ENCODE data around the gene PKD1.
"Not testable (repeated sequence)": the region's sequence is repeated elsewhere in the genome, so short reads cannot be mapped to it uniquely, and the experiment has no call there.

The PKD1 gene

GRCh38 chr16:2123706-2124376 is 11.9 kb downstream of the PKD1 start:
- DNase-seq (ENCODE audit: low read depth), result not testable (repeated sequence)

GRCh38 chr16:2122934-2123683 is 12.6 kb downstream of the PKD1 start:
- not testable (repeated sequence) for DNase-seq (ENCODE audit: low read depth)

GRCh38 chr16:2122429-2122828 is 13.3 kb downstream of the PKD1 start:
- DNase-seq (ENCODE audit: low read depth), result no peak

- no peak for DNase-seq (ENCODE audit: low read depth)
These were observed 13.8 kb downstream of the PKD1 start for GRCh38 chr16:2121853-2122252.

GRCh38 chr16:2121325-2121724 is 14.4 kb downstream of the PKD1 start:
- not testable (repeated sequence) for DNase-seq (ENCODE audit: low read depth)

- not testable (repeated sequence) for DNase-seq (ENCODE audit: low read depth)
These were observed 17.6 kb downstream of the PKD1 start for GRCh38 chr16:2117960-2118722.

- DNase-seq (ENCODE audit: low read depth), result not testable (repeated sequence)
These were observed 18.4 kb downstream of the PKD1 start for GRCh38 chr16:2117341-2117740.

GRCh38 chr16:2116428-2116827 is 19.3 kb downstream of the PKD1 start:
- not testable (repeated sequence) for DNase-seq (ENCODE audit: low read depth)

GRCh38 chr16:2115591-2115973 is 20.1 kb downstream of the PKD1 start:
- no peak for DNase-seq (ENCODE audit: low read depth)

- DNase-seq (ENCODE audit: low read depth), result not testable (repeated sequence)
These were observed 20.7 kb downstream of the PKD1 start for GRCh38 chr16:2114885-2115590.

- not testable (repeated sequence) for DNase-seq (ENCODE audit: low read depth)
These were observed 21.5 kb downstream of the PKD1 start for GRCh38 chr16:2114225-2114624.

- DNase-seq (ENCODE audit: low read depth), result not testable (repeated sequence)
These were observed 23.1 kb downstream of the PKD1 start for GRCh38 chr16:2112539-2113106.

- DNase-seq (ENCODE audit: low read depth), result not testable (repeated sequence)
These were observed 24.0 kb downstream of the PKD1 start for GRCh38 chr16:2111412-2112335.

GRCh38 chr16:2111009-2111353 is 24.7 kb downstream of the PKD1 start:
- not testable (repeated sequence) for DNase-seq (ENCODE audit: low read depth)

GRCh38 chr16:2110332-2111008 is 25.2 kb downstream of the PKD1 start:
- DNase-seq (ENCODE audit: low read depth), result not testable (repeated sequence)

- DNase-seq (ENCODE audit: low read depth), result not testable (repeated sequence)
These were observed 25.8 kb downstream of the PKD1 start for GRCh38 chr16:2109872-2110271.

GRCh38 chr16:2109271-2109580 is 26.5 kb downstream of the PKD1 start:
- not testable (repeated sequence) for DNase-seq (ENCODE audit: low read depth)

- DNase-seq (ENCODE audit: low read depth), result not testable (repeated sequence)
These were observed 27.0 kb downstream of the PKD1 start for GRCh38 chr16:2108446-2109270.

GRCh38 chr16:2107791-2108125 is 27.9 kb downstream of the PKD1 start:
- not testable (repeated sequence) for DNase-seq (ENCODE audit: low read depth)

All from activated T-cell treated with anti-CD3 and anti-CD28 coated beads for 48 hours (primary cell).